CD4-positive, alpha-beta T cell treated with Interleukin-6 for 4 hours (primary cell): ENCODE data around the gene PLGRKT.
"Not testable (repeated sequence)": the region's sequence is repeated elsewhere in the genome, so short reads cannot be mapped to it uniquely, and the experiment has no call there.

Experiments
- DNase-seq: peaks from one replicate; pipeline ENCODE4 v3.0.0-alpha.2; 2020; ENCODE audit warnings: mixed read lengths

Gene PLGRKT

GRCh38 chr9:5450359-5451091, 12.8 kb upstream of the PLGRKT start, which contains the start of gene CD274:
Gene CD274 (plus strand): TSS chr9:5450542. CDS start chr9:5456114, 5,572 bp downstream.
- peak; percentile 81 for DNase-seq

GRCh38 chr9:5449521-5450358, 12.0 kb upstream of the PLGRKT start:
- DNase-seq, result no peak

- no peak for DNase-seq
These were observed 11.0 kb upstream of the PLGRKT start for GRCh38 chr9:5448461-5449435.

GRCh38 chr9:5448016-5448415, 10.3 kb upstream of the PLGRKT start:
- DNase-seq, result no peak

GRCh38 chr9:5447337-5447736, 9.6 kb upstream of the PLGRKT start:
- no peak for DNase-seq

GRCh38 chr9:5446451-5447236, 8.9 kb upstream of the PLGRKT start:
- DNase-seq, result no peak

GRCh38 chr9:5445886-5446285, 8.2 kb upstream of the PLGRKT start:
- DNase-seq, result no peak

- DNase-seq, result not testable (repeated sequence)
These were observed 7.4 kb upstream of the PLGRKT start for GRCh38 chr9:5445096-5445495.

GRCh38 chr9:5443850-5444249, 6.1 kb upstream of the PLGRKT start:
- DNase-seq, result no peak

GRCh38 chr9:5442400-5443011, 4.8 kb upstream of the PLGRKT start:
- peak; percentile 56 for DNase-seq

- DNase-seq, result no peak
These were observed 3.3 kb upstream of the PLGRKT start for GRCh38 chr9:5441043-5441442.

- no peak for DNase-seq
These were observed 2.7 kb upstream of the PLGRKT start for GRCh38 chr9:5440426-5440825.

- DNase-seq, result peak; percentile 30
These were observed 807 bp upstream of the PLGRKT start for GRCh38 chr9:5438301-5439162.

- no peak for DNase-seq
These were observed 1.3 kb downstream of the PLGRKT start for GRCh38 chr9:5436441-5436840.

- DNase-seq, result no peak
These were observed 1.8 kb downstream of the PLGRKT start for GRCh38 chr9:5435912-5436311.

- not testable (repeated sequence) for DNase-seq
These were observed 3.6 kb downstream of the PLGRKT start for GRCh38 chr9:5433841-5434810.

- DNase-seq, result not testable (repeated sequence)
These were observed 4.4 kb downstream of the PLGRKT start for GRCh38 chr9:5433328-5433727.

- DNase-seq, result not testable (repeated sequence)
These were observed 4.8 kb downstream of the PLGRKT start for GRCh38 chr9:5432890-5433289.

GRCh38 chr9:5430912-5431311, 6.8 kb downstream of the PLGRKT start:
- DNase-seq, result no peak
